ENCODE measurements around the gene ADARB1. TPM values are rescaled to one million over a fixed set of nuclear protein-coding genes. Genes with fewer than 3 reads are reported as not detected.

The ADARB1 gene
- total and polyA plus RNA-seq, 2 experiments from 2014 or later, result 9.4 to 14.0 TPM

DNA sequence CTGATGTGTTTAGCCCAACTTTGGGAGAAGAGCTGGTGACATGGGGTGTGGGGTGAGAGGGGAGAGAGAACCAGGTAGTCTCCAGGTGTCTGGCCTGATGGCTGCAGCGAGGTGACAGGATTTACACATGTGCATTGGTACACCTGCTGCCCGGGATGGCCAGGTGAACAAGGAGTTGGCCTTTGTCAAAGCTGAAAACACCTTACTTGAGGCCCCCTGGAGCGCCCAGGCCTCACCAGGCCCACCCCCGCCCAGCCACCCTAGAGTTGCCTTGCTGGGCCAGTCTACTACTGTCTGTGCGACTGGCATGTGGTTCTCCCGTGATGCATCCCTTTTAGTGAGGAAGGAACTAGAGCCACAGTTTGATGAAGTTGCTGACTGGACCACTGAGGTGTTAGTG is 90.5 kb downstream of the ADARB1 start:
- H3K4me3 ChIP-seq, result no peak overlapping the region
- no peaks in the 10 kb centered on the region for H3K9me3 ChIP-seq (ENCODE audit: low read depth)
- TF ChIP-seq, protein P1, sequence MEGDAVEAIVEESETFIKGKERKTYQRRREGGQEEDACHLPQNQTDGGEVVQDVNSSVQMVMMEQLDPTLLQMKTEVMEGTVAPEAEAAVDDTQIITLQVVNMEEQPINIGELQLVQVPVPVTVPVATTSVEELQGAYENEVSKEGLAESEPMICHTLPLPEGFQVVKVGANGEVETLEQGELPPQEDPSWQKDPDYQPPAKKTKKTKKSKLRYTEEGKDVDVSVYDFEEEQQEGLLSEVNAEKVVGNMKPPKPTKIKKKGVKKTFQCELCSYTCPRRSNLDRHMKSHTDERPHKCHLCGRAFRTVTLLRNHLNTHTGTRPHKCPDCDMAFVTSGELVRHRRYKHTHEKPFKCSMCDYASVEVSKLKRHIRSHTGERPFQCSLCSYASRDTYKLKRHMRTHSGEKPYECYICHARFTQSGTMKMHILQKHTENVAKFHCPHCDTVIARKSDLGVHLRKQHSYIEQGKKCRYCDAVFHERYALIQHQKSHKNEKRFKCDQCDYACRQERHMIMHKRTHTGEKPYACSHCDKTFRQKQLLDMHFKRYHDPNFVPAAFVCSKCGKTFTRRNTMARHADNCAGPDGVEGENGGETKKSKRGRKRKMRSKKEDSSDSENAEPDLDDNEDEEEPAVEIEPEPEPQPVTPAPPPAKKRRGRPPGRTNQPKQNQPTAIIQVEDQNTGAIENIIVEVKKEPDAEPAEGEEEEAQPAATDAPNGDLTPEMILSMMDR (IDR thresholded peaks at IDR 0.05; ENCODE audit: low read depth, low read length), result no peak
- no peaks in the 10 kb centered on the region for H3K36me3 ChIP-seq
- H3K27me3 ChIP-seq, result no peaks in the 10 kb centered on the region
- DNase-seq (ENCODE audit: low read depth in 1 of 2, low spot score in 1 of 2), result no peak
- no peak overlapping the region for H3K27ac ChIP-seq
- peaks cover 15% of the 10 kb centered on the region for H3K4me1 ChIP-seq (ENCODE audit: low read depth)

DNA sequence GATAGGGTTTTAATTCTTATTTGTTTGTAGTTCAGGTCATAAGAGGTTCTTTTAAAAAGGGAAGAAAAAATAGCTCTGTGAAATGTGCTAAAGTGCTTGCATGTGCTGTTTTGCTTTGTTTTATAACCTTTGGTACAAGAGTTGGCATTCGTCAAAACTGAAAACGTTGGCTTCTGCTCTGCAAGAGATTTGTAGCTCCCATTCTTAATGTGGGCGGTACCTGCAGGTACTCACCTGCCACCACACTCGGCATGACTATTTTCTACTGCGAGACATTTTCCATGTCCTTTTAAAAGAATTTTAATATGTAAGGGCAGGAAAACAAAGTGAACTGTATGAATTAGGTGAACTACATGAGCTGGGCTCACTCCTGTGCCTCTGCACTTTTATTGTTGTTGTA is 92.6 kb downstream of the ADARB1 start:
- Histone ChIP-seq H3K9me3 (ENCODE audit: low read depth) (no peaks in the 10 kb centered on the region), H3K4me3 (no peak overlapping the region), H3K36me3 (no peaks in the 10 kb centered on the region), H3K4me1 (ENCODE audit: low read depth) (peaks cover 9% of the 10 kb centered on the region), H3K27me3 (no peaks in the 10 kb centered on the region), H3K27ac (no peak overlapping the region)
- TF ChIP-seq, protein P1 (IDR thresholded peaks at IDR 0.05; ENCODE audit: low read depth, low read length), result no peak
- DNase-seq (ENCODE audit: low read depth in 1 of 2, low spot score in 1 of 2), result no peak

GRCh38 chr21:45167796-45168222 is 93.4 kb downstream of the ADARB1 start:
- no peak overlapping the region for H3K27ac ChIP-seq
- no peaks in the 10 kb centered on the region for H3K9me3 ChIP-seq (ENCODE audit: low read depth)
- H3K4me1 ChIP-seq (ENCODE audit: low read depth), result peaks cover 9% of the 10 kb centered on the region
- no peaks in the 10 kb centered on the region for H3K36me3 ChIP-seq
- no peak overlapping the region for H3K4me3 ChIP-seq
- TF ChIP-seq, protein P1 (IDR thresholded peaks at IDR 0.05; ENCODE audit: low read depth, low read length), result no peak
- peak in 1 of 2 donors; percentile 73 for DNase-seq (ENCODE audit: low read depth in 1 of 2, low spot score in 1 of 2)
- no peaks in the 10 kb centered on the region for H3K27me3 ChIP-seq

- Histone ChIP-seq H3K27ac (no peak overlapping the region), H3K27me3 (no peaks in the 10 kb centered on the region), H3K4me1 (ENCODE audit: low read depth) (peaks cover 9% of the 10 kb centered on the region), H3K4me3 (no peak overlapping the region), H3K9me3 (ENCODE audit: low read depth) (no peaks in the 10 kb centered on the region), H3K36me3 (no peaks in the 10 kb centered on the region)
- no peak for DNase-seq (ENCODE audit: low read depth in 1 of 2, low spot score in 1 of 2)
- TF ChIP-seq, protein P1 (IDR thresholded peaks at IDR 0.05; ENCODE audit: low read depth, low read length), result no peak
Measured at GRCh38 chr21:45168522-45168921, 94.1 kb downstream of the ADARB1 start.

GRCh38 chr21:45169001-45169400 is 94.6 kb downstream of the ADARB1 start:
- H3K27ac ChIP-seq, result no peak overlapping the region
- no peak for DNase-seq (ENCODE audit: low read depth in 1 of 2, low spot score in 1 of 2)
- H3K27me3 ChIP-seq, result no peaks in the 10 kb centered on the region
- H3K9me3 ChIP-seq (ENCODE audit: low read depth), result no peaks in the 10 kb centered on the region
- peaks cover 5% of the 10 kb centered on the region for H3K4me1 ChIP-seq (ENCODE audit: low read depth)
- no peak overlapping the region for H3K4me3 ChIP-seq
- TF ChIP-seq, protein P1 (IDR thresholded peaks at IDR 0.05; ENCODE audit: low read depth, low read length), result no peak
- no peaks in the 10 kb centered on the region for H3K36me3 ChIP-seq

- H3K4me3 ChIP-seq, result no peak overlapping the region
- no peaks in the 10 kb centered on the region for H3K27me3 ChIP-seq
- H3K36me3 ChIP-seq, result no peaks in the 10 kb centered on the region
- no peak for DNase-seq (ENCODE audit: low read depth in 1 of 2, low spot score in 1 of 2)
- no peaks in the 10 kb centered on the region for H3K9me3 ChIP-seq (ENCODE audit: low read depth)
- no peak overlapping the region for H3K27ac ChIP-seq
- H3K4me1 ChIP-seq (ENCODE audit: low read depth), result no peaks in the 10 kb centered on the region
- TF ChIP-seq, protein P1 (IDR thresholded peaks at IDR 0.05; ENCODE audit: low read depth, low read length), result no peak
Measured at GRCh38 chr21:45169682-45170081, 95.3 kb downstream of the ADARB1 start.

Measured in cardiac muscle cell (in vitro differentiated cells and primary cell).